SIG-M5 treated with dmso at 0.1 percent for 504 hours (cell line): ENCODE measurements around the gene FLNB.

Source experiments
- DNase-seq: peaks from one replicate; lab custom pipeline; 2025; ENCODE audit not compliant: unreplicated experiment; lab: John Stamatoyannopoulos, UW

FLNB gene

DNA sequence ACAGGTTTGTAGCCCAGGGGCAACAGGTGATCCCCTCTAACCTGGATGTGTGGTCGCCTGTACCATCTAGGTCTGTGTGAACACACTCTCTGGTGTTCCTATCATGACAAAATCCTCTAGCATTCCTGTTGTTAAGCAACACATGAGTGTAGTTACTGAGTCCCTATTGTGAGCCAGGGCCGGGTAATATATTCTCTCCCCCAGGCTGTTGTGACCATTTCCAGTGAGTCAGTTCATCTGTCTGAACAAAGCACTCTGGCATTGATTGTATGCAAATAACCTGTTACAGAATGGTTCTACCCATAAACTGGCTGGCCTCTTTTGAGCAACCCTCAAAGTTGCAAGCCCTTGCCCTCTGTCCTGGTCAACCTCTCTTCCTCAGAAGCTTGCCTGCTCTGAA lies 2.6 kb upstream of the FLNB start:
- DNase-seq = no peak

DNA sequence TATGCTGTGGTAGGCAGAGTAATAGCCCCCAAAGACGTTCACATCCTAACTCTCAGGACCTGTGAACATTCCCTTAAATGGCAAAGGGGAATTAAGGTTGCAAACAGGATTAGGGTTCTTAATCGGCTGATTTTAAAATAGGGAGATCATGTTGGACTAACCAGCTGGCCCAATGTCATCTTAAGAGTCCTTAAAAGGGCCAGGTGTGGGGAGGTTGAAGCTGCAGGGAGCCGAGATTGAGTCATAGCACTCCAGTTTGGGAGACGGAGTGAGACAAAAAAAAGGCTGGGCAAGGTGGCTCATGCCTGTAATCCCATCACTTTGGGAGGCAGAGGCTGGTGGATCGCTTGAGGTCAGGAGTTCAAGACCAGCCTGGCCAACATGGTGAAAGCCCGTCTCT lies 1.6 kb upstream of the FLNB start:
- no peak for DNase-seq

DNA sequence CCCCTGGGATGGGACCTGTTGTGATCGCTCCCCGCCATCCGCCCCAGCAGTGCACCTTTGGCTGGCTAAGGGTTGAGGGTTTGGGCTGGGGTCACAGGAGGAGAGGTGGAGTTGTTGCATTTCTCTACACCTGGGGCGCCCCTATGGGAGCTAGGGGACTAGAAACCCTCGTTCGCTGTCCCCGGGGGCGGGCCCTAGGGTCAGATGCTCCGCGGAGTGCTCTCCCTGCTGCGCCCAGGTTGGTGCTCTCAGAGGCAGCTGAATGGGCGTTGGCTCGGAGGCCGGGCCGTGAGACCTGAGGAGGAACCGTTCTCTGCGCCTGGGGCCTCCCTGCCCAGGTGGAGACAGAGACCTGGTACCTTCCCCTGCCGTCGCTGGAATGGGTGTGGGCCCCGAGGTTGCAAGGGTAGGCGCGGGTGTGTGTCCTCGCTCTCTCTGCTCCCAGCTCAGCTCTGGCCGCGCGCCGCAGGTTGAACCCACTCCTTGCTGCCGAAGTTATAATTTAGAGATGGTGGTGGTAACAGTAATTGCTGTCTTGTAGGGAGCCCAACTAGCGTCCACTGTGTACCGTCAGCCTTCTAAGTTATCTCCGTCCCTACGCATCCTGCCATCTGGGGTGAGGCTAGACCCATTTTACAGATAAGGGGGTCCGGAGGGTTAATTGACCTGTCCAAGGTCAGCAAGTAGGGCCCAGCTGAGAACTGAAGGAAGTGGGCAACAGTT lies 965 bp downstream of the FLNB start:
- peak; percentile 39 for DNase-seq

DNA sequence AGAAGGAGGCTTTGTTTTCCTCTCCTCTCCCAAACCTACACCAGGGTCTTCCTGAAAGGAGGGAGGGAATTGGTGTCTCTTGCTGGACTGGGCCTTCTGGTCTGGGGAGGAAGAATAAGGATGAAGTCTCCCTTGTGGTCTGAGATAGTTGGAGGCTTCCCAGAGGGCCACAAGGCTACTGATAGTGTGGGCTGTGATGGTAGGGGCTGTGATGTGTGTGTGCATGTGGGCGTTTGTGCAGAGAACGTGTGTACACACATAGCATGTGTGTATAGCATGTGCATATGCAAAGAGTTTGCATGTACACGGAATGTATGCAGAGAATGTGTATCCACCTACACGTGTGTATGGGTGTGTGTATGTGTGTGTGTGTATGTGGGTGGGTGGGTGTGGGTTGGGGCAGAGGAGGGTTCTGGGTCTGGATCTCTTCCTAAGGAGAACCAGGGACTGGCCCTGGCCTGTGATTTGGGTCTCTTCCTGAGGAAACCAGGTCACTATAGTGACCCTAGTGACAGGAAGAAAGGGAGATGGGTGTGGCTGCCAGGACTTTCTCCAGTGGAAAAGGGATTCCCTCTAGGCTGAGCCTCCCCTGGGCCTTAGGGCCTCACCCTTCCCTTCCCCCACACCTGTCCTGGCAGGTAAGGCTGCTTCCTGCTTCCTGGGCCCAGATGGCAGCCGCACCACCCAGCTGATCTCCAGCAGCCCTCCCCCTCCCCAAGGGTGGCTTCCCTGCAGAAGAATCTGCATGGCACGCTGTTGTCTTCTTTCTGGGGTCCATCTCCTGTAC lies 1.7 kb downstream of the FLNB start:
- DNase-seq = no peak

DNA sequence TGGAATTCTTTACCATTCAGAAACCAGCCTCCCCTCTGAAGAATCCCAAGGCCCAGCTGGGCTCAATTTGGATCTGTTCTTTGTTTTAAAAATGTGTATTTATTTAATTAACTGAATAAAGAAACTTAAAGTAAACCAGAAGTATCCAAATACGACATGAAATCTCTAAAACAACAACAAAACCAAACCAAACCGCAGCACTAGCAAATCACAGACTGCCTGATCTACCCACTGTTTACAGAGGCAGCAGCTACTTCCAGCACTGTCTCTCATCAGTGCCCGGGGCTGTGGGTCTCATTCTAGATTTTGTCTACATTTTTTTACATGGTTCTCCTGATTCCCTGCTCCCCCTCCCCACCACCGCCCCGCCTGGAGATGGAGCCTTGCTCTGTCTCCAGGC lies 2.3 kb downstream of the FLNB start:
- DNase-seq = no peak

DNA sequence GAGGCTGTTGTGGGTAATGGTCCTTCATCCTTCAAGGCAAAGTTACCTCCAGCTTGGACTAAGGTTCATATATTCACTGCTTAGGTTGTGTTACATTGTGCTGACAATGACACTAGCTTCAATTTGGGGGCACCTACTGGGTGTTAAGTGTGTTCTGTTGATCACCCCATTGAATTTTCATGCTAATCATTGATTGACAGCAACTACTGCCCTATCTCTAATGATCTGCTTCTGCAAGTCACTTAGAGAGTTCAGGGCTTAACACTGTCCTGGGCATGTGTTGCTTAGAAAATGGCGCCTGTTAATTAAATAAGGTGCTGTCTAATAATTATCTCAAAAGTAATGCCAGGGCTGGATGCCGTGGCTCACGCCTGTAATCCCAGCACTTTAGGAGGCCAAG lies 3.4 kb downstream of the FLNB start:
- no peak for DNase-seq

DNA sequence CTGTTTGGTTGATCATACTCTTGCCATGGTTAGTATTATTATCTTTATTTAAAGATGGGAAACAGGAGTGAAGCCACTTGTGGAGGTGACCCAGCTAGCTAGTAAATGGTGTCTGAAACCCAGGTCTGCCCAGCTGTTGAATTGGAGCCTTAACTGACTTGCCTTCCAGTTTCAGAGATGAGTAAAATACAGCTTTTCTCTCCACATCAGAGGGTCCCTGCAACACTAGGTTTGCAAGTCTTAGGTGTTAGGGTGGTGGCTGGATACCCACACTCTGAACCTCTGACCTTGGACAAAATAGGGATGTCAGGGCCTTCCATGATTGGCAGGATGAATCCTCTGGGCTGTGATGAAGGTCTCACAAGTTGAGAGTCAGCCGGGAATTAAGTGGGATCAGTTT lies 4.1 kb downstream of the FLNB start:
- DNase-seq = no peak

DNA sequence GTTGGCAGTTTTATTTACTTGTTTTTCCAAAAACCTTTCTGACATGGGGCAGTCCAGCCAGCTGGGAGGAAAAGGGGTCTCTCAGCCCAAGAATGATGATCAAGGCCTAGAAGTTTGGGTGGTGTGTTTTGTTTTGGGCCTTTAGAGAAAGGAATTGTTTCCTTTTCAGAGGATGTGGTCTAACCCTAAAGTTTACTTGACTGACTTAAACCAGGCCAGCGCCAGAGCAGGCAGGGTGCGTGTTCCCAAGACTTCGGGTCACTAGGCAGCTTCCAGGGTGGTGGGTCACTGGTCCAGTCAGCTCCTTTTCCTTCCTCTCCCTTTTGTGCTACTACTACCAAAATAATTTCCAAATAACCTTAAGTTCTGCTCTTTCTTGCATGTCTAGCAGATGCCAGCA lies 4.9 kb downstream of the FLNB start:
- DNase-seq = no peak

DNA sequence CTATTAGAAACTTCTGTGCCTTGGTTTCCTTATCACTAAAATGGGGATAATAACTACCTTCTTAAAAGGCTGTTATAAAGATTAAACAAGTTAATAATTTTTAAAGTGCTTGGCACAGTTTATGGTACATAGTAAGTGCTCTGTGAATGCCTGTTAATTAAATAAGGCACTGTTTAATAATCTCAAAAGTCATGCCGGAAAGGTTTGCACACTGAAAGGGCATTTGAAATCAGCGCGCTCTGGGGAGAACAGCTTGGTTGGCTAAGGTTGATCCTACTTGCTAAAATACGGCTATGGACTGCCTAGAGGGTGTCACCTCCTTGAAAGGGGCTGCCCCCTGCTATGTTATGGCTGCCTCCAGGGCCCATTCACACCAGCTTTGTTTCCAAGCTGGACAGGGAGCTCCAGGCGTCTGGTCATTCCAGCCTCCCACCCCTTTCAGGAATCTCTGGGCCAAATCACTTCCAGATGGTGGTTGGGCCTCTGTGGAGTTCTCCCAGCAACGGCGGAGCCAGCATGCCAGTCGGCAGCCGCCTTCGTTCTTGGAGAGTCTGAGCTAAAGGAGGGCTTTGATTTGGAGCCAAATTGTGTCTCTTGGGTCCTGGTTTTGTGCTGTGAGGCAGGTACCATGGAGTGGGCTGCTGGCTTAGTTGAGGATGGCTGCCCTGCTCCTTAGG lies 5.9 kb downstream of the FLNB start:
- DNase-seq = no peak

DNA sequence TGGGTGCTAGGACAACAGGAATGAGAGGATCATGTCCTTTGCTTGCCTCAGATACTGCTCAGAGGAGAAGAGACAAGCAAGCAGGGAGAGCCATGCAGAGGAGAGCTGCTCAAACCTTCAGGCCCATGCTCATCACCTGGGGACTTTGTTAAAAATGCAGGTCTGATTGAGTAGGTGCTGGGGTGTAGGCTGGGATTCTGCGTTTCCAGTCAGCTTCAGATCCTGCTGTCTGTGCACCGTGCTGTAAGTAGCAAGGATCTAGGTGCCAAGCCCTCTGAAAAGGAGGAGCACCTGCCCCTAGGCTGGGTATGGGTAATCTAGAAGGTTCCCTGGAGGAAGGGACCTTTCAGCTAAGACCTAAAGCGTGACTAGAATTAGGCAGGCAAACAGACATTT lies 7.3 kb downstream of the FLNB start:
- DNase-seq = no peak

DNA sequence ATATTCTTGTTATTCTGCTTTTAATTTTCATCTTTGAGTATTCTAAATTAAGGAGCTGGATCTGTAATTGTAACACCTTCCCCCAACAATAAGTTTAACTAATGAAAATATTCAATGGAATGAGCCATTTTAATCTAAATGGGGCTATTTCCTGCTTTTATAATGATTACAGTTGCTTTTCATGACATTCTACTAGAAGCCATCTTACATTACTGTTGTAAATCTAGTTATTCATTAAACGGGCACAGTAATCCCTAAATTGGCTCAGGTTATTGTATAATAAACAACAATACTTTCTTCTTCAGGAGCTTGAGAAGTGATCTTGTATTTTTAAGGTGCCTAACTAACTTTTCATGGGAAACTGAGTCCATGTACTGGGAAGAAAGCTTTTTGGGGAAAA lies 8.5 kb downstream of the FLNB start:
- DNase-seq = no peak

DNA sequence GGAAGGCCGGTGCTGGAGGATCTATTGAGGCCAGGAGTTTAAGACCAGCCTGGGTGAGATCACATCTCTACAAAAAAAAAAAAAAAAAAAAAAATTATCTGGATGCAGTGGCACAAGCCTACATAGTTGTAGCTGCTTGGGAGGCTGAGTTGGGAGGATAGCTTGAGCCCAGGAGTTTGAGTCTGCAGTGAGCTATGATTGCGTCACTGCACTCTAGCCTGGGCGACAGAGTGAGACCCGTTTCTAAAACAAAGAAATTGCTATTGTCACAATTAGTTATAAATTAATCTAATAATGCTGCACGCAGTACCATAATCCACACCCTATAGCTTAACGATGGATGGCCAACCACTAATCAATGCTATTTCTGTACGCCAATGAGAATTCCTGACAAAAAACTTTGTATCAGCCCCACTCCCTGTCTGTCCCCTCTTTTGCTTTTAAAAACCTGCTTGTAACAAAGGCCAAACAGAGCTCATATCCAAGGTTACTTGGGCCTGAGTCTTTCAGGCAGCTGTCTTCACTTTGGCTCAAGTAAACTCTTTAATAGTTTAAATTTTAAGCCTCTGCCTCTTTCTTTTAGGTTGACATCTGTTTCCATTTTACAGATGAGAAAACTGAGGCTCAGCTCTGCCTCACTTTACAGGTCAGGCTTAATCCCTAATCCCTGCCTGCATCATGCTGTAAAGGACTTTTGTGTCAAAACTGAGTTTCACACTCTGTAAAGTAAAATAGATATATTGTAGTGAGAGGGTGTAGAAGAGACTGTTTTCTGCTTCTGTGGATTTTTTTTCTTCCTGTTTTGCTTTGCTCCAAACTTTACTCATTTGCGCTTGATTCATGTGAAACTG lies 10.9 kb downstream of the FLNB start:
- DNase-seq = no peak

DNA sequence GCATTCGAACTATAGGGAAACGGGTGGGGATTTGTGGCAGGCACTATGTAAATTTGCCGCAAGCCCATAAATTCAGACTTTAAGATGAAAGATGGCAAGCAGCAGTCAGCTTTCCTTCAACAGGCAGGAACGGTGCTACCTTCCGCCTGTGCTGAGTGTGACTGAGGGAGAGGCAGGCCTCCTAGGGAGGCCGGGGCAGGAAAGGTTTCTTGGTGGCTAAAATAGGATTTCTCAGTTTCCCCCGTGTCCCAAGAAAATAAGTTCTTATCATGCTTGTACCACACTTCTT lies 12.5 kb downstream of the FLNB start:
- no peak for DNase-seq

DNA sequence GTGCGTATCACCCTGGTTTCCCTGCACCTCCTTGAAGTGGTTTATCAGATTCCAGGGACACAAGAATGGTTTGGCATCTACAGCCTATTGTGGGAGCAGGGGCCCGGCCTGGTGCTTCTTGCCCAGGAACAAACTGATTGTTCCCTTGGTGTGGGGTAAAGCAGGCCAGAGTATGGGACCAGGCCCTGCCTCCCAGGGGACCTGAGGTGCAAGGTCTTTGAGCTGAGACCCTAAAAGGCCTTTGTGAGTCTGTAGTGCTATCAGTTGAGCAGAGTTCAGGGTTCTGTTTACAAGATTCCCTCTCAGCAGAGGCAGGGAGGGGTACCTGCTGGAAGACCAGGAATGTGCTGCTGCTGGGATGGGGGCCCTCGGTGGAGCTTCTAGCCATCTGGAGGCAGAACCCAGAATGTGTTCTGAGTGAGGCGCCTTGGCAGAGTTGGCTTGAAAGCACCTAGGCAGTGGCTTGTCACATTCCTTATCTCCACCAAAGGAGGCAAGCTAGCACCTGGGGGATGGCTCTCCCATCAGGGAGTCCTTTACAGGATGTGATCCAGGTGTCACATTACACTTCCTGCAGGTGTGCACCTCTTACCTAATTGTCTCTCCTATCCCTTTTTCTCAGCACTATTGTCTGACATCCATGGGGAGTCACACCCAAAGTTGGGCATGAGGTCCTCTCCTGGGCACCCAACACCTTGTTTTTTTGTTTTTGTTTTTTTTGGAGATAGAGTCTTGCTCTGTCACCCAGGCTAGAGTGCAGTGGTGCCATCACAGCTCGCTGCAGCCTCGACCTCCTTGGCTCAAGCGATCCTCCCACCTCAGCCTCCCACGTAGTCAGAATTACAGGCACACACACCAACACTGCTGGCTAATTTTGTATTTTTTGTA lies 13.1 kb downstream of the FLNB start:
- DNase-seq = no peak

DNA sequence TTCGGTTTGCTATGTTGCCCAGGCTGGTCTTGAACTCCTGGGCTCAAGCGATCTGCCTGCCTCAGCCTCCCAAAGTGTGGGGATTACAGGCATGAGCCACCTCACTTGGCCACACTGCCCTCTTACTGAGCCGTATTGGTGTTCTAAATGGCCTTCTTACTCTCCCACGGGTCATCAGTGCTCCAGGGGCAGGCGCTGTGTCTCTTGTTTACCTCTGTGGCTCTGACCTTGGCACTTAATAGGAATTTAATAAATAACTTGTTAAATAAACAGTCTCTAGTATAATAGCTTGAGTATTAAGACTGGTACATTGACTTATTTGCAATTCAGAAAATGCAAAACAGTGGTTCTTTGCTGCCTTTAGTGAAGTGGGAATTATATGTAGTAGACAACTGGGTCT lies 13.7 kb downstream of the FLNB start:
- no peak for DNase-seq

DNA sequence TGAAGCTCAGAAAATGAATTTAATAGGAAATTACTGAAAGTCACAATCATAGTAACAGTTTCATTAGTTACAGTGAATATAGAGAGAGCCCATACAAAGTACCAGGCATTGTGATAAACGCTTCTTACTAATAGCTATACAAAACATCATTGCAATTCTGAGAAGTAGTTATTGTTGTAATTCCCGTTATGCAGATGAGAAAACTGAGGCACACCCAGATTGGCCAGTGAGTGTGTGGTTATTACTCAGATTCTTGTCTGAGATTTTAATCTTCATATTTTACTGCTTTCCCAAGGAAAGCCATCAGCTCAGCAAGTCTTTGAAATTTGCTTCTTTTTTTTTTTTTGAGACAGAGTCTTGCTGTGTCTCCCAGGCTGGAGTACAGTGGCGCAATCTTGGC lies 14.3 kb downstream of the FLNB start:
- DNase-seq = no peak

DNA sequence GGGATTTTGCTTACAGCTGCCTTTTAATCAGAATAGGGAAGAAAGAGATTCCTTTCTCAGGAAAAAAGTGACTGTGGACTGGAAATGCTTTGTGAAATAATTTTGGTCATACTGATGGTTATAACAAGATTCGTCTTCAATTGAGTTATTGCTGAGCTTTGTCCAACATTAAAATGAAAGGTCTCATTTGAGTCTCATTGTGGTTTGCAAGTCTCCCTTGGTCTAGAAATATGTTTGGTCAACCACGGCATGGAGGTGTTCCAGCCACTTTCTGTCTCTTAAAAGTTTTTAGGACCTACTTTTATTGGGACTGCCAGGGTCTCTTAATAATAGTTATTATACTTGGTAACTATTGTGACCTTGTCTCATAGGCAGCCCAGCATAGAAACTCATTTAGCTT lies 15.3 kb downstream of the FLNB start:
- no peak for DNase-seq

DNA sequence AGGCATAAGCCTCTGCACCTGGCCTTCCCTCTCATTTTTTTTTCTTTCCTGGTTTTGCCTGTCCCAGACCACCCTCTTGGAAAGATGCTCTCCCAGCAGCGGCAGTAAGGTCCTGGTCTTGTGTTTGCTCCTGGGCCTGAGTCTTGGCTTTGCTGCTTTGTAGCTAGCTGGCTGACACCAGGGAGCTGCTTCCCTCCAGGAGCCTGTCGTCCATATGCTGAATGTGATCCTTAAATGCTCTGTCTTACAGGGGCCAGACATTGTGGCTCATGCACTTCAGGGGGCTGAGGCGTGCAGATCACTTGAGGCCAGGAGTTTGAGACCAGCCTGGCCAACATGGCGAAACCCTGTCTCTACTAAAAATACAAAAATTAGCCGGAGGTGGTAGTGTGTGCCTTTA lies 17.2 kb downstream of the FLNB start:
- no peak for DNase-seq

DNA sequence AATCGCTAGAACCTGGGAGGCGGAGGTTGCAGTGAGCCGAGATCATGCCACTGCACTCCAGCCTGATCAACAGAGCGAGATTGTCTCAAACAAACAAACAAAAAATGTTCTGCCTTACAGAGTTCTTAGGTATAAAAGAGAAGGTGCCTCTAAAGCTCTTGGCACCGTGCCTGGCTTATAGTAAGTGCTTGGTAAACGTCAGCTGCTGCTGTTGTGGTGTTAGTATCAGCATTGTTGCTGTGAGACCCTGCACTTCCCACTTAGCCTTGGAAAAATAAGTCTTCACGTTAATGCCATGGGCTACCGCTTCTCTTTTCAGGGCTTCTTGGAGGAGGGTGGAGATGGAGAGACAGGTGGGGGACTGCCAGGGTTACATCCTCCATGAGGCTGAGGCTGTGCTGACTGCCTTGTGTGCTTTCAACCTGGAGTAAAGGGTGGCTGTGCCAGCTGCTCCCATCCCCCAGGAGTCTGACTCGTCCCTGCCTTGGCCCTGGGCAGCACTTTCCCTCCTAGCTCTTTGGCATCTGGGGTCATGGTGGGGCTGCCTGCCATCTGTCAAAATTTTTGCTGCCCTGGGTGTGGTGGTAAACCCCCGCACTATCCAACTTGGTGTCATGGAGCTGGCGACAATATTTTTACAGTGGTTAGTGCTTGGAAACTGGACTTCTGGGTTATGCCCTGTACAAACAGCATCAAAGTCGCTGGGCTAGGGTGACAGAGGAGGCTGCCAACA lies 17.8 kb downstream of the FLNB start:
- DNase-seq = no peak

DNA sequence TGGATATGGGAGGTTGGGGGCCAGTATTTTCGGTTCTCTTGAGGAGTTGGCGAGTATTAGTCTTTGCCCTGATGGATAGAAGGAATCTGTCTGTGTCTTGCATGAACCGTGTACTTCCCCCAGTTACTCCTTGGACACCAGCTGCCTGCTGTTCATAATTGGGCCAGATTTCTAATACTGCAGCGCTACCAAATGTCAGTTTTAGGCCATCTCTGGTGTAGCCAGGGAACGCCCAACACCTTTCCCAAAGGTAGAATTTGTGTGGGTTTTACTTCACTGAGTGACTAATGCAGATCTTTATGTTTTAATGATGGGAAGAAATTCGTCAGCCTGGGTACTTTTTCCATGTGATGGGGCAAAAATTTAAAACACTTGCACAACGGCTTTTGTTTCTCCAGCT lies 18.4 kb downstream of the FLNB start:
- DNase-seq = no peak
